Islet precursor cell (in vitro differentiated cells): Measurements from ENCODE around the gene HECTD3.
"Not testable (repeated sequence)": the region's sequence is repeated elsewhere in the genome, so short reads cannot be mapped to it uniquely, and the experiment has no call there.

ENCODE experiments used
- DNase-seq: peaks from one replicate; pipeline ENCODE4 v3.0.0-alpha.2; 2018

HECTD3 gene

GRCh38 chr1:44985747-44986359 lies 25.3 kb downstream of the HECTD3 start:
- no peak for DNase-seq

DNA sequence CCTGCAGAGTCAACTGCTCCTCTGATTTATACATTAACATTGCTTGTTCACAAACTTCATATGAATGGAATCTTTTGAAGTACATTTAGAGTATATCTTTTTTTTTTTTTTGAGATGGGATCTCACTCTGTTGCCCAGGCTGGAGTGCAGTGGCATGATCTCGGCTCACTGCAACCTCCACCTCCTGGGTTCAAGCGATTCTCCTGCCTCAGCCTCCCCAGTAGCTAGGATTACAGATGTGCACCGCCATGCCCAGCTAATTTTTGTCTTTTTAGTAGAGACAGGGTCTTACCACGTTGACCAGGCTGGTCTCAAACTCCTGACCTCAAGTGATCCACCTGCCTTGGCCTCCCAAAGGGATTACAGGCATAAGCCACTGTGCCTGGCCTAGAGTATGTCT lies 33.8 kb downstream of the HECTD3 start:
- not testable (repeated sequence) for DNase-seq

- no peak for DNase-seq
These were observed 34.9 kb downstream of the HECTD3 start for GRCh38 chr1:44976252-44976651.

GRCh38 chr1:44973645-44974044 lies 37.5 kb downstream of the HECTD3 start:
- DNase-seq: no peak

- DNase-seq: no peak
These were observed 40.8 kb downstream of the HECTD3 start for GRCh38 chr1:44970317-44970716.

DNA sequence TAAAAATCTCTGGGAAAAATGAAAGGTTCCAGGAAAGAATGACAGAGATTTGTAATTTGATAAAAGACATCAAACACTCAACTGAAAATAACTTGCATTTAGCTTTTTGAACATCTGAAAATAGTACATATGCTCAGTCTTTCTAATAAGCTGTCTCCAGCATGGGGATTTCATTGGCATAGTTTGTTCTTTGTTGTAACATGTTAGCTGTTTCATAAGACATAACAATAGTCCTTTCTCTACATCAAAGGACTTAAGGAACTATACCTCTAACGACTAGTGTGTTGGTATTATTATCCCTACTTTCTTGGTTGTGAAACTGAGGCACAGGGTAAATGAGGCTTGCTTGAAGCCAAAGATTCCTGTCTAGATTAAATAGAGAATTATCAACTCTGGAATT lies 46.7 kb downstream of the HECTD3 start:
- DNase-seq: no peak

GRCh38 chr1:44962729-44963128 lies 48.4 kb downstream of the HECTD3 start:
- DNase-seq: no peak

GRCh38 chr1:44962022-44962421 lies 49.1 kb downstream of the HECTD3 start:
- not testable (repeated sequence) for DNase-seq

DNA sequence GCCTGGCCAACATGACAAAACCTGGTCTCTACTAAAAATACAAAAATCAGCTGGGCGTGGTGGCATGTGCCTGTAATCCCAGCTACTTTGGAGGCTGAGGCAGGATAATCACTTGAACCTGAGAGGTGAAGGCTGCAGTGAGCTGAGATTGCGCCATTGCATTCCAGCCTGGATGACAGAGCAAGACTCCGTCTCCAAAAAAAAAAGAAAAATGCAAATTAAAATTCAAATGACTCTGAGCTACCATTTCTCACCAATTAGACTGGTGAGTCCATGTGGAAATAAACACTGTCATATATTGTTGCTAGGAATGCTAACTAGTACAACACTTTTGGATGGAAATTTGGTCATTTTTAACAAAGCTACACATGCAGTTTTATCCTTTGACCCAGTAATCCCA lies 53.6 kb downstream of the HECTD3 start:
- DNase-seq: not testable (repeated sequence)

DNA sequence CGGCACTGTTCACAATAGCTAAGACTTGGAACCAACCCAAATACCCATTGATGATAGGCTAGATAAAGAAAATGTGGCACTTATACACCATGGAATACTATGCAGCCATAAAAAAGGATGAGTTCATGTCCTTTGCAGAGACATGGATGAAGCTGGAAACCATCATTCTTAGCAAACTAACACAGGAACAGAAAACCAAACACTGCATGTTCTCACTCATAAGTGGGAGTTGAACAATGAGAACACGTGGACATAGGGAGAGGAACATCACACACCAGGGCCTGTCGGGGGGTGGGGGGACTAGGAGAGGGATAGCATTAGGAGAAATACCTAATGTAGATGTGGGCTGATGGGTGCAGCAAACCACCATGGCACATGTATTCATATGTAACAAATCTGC lies 55.0 kb downstream of the HECTD3 start:
- DNase-seq: not testable (repeated sequence)
